EH (cell line): Measurements from ENCODE around the gene ZNF500.

ENCODE experiments used
- DNase-seq: peaks from one replicate; pipeline ENCODE4 v3.0.0-alpha.2; 2015; ENCODE audit warnings: low read depth

The ZNF500 gene

GRCh38 chr16:4772351-4772750 is 5.4 kb upstream of the ZNF500 start:
- no peak for DNase-seq

DNA sequence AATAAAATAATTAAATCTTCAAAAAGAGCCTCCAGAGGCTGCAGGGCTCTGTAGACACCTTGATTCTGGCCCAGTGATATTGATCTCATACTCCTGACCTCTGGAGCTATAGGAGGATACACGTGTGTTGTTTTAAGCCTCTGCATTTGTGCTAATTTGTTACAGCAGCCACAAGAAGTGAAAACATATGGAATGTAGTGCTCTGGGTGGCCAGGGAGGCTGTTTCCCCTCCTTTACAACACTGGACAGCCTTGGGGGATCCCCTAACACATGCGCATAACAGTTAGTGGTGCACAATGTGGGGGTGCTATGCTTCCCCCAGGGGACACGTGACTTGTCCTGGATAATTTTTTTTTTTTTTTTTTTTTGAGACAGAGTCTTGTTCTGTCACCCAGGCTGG is 4.7 kb upstream of the ZNF500 start:
- no peak for DNase-seq

DNA sequence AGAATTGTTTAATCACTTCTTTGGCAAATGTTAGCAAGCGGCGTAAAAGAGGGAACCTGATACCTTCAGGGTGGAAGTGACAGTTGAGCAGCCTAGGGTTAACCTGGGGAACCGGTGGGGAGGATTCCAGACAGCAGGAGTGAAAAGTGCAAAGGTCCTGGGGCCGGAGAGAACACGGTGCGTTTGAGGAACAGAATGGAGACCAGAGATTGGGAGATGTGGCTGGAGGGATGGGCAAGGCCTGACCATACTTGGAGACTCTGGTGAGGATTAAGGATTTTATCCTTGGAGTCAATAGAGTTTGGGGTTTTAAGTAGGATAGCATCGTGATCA is 2.3 kb upstream of the ZNF500 start:
- DNase-seq, result no peak

DNA sequence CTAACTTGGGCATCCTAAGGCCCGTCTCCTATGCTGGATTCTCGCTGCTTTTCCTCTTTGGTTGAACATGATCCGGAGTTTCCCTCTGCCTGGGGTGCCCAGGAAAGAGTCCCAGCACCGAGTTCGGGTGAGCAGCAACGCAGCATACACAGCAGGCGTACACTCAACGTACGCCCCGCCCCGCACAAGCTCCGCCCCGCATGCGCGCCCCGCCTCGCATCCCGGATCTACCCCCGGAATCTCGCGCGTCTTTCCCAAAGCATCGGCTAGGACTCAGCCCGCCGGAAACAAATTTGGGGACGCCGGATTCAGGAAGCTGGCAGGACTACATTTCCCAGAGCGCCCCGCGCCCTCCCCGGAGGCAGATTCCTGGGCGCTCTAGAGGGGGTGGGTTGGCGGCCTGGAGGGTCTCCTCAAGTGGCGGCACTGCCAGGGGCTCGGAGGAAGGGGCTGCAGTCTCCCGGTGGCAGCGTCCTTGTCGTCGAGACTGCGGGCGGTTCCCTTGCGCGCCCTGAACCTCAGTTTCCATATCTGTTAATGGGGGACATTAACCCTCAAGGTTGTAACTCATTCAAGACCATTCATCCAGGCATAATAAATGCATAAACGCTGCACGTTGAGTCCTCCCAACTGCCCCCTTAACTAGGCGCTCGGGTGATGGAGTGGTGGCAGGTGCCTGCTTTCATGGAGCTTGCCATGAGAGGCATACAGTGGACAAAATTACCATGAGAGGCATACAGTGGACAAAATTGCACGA is 1.8 kb upstream of the ZNF500 start:
- peak; percentile 96 for DNase-seq

DNA sequence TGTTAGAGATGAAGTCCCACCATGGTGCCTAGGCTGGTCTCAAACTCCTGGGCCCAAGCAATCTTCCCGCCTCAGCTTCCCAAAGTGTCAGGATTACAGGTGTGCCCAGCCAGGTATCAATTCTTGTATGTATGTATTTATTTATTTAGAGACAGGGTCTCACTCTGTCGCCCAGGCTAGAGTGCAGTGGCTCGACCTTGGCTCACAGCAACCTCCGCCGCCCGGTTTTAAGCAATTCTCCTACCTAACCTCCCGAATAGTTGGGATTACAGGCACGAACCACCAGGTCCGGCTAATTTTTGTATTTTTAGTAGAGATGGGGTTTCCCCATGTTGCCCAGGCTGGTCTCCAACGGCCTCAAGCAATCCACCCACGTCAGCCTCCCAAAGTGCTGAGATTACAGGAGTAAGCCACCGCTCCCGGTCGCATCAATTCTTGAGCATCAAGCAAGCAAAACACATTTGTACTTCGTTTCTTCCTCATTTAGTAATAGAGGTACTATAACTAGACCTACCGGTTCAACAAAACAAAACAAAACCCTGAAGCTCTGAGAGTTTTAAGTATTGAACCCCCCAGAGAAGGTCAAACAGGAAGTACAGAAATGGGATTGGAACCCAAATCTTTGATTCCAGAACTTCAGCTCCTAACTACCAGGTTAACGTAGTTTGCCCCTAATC is 1.0 kb upstream of the ZNF500 start:
- DNase-seq, result peak; percentile 38

GRCh38 chr16:4765511-4766474 is 1.2 kb downstream of the ZNF500 start:
- no peak for DNase-seq

- no peak for DNase-seq
These were observed 3.2 kb downstream of the ZNF500 start for GRCh38 chr16:4763791-4764190.

- DNase-seq, result no peak
These were observed 4.8 kb downstream of the ZNF500 start for GRCh38 chr16:4762205-4762604.

DNA sequence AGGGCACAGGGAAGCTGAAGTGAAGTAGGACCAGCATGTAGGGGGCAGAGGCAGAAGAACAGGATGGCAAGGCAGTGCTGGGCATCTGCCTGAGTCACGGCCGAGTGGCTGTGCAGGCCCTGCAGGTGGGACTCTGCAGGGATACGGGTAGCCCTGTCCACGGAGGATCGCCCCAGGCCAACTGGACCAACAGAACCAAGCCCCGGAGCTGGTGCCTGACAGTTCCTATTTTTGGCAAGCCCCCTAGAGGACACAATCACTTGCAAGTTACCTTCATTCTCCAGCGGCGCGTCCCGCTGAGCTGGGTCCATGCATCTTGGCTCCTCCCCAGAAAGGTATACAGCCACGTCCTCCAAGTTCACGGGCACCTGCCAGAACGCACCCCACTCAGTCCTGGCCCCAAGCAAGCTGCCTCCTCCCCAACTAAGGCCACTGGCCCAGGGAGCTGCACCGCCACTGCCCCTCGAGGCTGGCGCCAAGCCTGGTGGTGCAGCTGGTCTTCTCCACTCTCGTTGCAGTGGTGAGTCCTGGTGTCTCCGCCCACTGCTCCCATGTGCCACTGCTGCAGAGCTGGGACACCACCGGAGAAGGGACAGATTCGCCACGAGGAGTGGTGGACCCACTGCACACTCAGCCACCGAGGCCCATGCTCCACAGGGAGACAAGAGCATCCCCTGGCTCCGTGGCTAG is 6.6 kb downstream of the ZNF500 start:
- no peak for DNase-seq

DNA sequence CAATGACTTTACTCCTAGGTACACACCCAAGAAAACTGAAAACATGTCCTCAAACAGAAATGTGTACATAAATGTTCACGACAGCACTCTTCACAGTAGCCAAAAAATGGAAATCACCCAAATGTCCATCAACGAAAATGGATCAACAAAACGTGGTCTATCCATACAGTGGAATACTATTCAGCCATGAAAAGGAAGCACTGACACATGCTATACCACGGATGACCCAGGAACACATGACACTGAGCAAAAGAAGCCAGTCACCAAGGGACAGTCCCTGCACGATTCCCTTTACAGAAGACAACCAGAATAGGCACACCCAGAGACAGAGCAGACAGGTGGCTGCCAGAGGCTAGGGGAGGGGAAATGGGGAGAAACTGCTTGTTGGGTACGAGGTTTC is 11.3 kb downstream of the ZNF500 start:
- no peak for DNase-seq

DNA sequence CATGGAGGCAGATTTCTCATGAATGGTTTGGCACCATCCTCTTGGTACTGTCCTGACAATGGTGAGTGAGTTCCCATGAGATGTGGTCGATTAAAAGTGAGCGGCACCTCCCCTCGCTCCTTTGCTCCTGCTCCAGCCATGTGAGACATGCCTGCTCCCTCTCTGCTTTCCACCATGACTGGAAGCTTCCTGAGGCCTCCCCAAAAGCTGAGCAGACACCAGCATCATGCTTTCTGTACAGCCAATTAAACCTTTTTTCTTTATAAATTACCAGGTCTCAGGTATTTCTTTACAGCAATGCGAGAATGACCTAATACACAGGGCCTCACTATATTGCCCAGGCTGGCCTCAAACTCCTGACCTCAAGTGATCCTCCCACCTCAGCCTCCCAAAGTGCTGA is 12.1 kb downstream of the ZNF500 start:
- no peak for DNase-seq

DNA sequence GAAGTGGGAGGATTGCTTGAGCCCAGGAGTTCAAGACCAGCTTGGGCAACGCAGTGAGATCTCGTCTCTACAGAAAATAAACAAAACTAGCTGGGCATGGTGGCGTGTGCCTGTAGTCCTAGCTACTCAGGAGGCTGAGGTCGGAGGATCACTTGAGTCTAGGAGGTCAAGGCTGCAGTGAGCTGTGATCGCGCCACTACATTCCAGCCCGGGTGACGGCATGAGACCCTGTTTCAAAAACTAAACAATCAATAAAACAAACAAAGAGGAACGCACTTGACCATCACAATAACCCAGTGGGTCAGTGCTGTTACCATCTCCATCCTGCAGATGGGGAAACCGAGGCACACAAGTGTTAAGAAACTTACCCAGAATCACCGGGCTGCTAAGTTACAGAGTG is 13.7 kb downstream of the ZNF500 start:
- DNase-seq, result no peak

DNA sequence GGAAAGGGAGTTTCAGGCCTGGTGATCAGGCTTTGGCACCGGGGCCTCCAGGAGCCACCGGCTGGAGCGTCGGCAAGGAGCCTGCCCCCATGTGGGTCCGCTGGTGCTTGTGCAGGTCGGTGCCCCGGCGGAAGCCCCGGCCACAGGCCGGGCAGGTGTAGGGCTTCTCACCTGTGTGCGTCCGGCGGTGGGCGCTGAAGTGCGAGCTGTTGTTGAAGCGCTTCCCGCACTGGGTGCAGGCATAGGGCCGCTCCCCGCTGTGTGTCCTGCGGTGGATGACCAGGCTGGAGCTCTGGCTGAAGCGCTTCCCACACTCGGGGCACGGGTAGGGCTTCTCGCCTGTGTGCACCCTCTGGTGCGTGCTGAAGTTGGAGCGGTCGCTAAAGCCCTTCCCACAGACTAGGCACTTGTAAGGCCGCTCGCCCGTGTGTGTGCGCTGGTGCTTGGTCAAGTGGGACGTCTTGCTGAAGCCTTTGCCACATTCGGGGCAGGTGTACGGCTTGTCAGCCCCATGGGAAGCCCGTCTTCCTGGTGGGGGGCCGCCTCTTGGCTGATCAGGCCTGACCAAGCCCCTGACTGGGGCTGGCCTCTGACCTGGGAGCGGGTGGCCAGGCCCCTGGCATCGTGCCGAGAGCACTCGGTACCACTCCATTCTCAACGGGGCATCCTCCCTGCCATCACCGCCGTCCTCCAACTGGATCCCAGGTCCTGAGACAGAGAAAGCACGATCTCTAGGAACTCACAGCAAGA is 14.4 kb downstream of the ZNF500 start:
- no peak for DNase-seq

GRCh38 chr16:4750896-4751295 is 16.1 kb downstream of the ZNF500 start:
- DNase-seq, result no peak

- DNase-seq, result no peak
These were observed 17.2 kb downstream of the ZNF500 start for GRCh38 chr16:4749700-4750257.

DNA sequence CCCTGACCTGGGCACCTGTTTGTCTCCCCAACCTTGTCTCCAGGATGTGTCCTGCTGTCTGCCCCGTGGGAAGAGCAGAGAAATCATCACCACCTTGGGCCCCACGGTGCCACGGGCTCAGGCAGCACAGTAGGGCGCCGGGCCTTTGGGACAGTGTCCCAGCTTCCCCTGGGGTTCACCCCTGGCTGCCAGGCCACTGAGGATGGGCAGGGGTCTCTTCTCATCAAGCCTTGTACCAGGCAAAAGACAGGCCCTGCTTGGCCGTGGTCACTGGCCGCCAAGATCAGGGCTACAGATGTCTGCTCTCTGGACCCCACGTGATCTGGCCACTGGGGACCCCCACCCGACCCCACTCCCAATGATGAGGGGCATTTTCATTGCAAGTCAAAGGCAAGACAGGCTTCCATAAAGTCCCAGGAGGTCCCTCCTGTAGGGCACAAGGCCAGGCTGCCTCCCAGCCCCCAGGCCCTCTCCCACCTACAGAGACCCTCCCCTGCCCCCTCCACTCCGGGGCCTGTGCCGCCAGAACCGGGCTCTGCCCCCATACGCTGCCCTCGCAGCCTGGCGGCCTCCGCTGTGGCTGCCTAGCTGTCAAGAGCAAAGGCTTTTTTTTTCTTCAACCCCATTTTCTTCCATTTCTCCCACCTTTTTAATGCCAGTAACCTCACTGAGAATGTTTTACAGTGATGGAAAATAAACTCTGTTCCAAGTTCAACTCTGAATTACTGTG is 18.1 kb downstream of the ZNF500 start:
- DNase-seq, result no peak

GRCh38 chr16:4747906-4748681 is 18.9 kb downstream of the ZNF500 start:
- no peak for DNase-seq

- DNase-seq, result no peak
These were observed 19.9 kb downstream of the ZNF500 start for GRCh38 chr16:4746991-4747574.

GRCh38 chr16:4746215-4746614 is 20.7 kb downstream of the ZNF500 start:
- DNase-seq, result no peak
